ENCODE data around the gene LAMB3. TPM values are rescaled to one million over a fixed set of nuclear protein-coding genes. Genes with fewer than 3 reads are reported as not detected.

The LAMB3 gene
- 3.6 and 3.8 TPM in 2 replicates for total RNA-seq

GRCh38 chr1:209652121-209652735, at the start of gene LAMB3:
Gene LAMB3, minus strand, starts transcription at chr1:209652425. Its CDS starts 1,481 bp downstream, at chr1:209650944.

GRCh38 chr1:209674957-209675564, 22.8 kb upstream of the LAMB3 start, which contains the start of gene G0S2:
Gene G0S2, plus strand, starts transcription at chr1:209675412. Its CDS starts 273 bp downstream, at chr1:209675685.

GRCh38 chr1:209583408-209583807, 68.8 kb downstream of the LAMB3 start, which contains the start of gene CAMK1G:
Gene CAMK1G, plus strand, starts transcription at chr1:209583714. Its CDS starts 11,270 bp downstream, at chr1:209594984.

Other genes with a start within 250 kb of the LAMB3 start
- not detected in 2 replicates for gene CAMK1G, start 68.7 kb downstream of the LAMB3 start, total RNA-seq
- gene G0S2, start 23.0 kb upstream of the LAMB3 start, total RNA-seq, result 0.32 and 1.1 TPM in 2 replicates
- gene HSD11B1, start 52.4 kb upstream of the LAMB3 start, total RNA-seq, result 0.32 and 0.61 TPM in 2 replicates
- under 0.01 TPM in 1 of 2 replicates, not detected in the other for gene TRAF3IP3, start 103.6 kb upstream of the LAMB3 start, total RNA-seq
- 2.9 and 4.1 TPM in 2 replicates for gene C1orf74, start 132.1 kb upstream of the LAMB3 start, total RNA-seq
- gene IRF6, start 153.7 kb upstream of the LAMB3 start, total RNA-seq, result 36.4 and 72.9 TPM in 2 replicates
- 4.9 and 7.0 TPM in 2 replicates for gene UTP25, start 175.5 kb upstream of the LAMB3 start, total RNA-seq